GM21423 (cell line): ENCODE data around the gene MS4A1.
A peak's percentile ranks its signal among the peaks of the same experiment; 100 is the strongest.
"Not testable (repeated sequence)": the region's sequence is repeated elsewhere in the genome, so short reads cannot be mapped to it uniquely, and the experiment has no call there.

Experiments used
- ATAC-seq: cut with Tn5 transposase; IDR thresholded peaks from one replicate; pipeline ENCODE4 v1.9.1; 2021; ENCODE audit warnings: mild to moderate bottlenecking, moderate library complexity; ENCODE audit not compliant: unreplicated experiment

MS4A1 gene

GRCh38 chr11:60455531-60456042, at the start of gene MS4A1:
MS4A1 (plus strand) TSS chr11:60455847; CDS start chr11:60462375, 6,528 bp downstream.
- ATAC-seq = peak; percentile 87

GRCh38 chr11:60420015-60420414, 35.6 kb upstream of the MS4A1 start:
- ATAC-seq = no peak

GRCh38 chr11:60422609-60423008, 33.0 kb upstream of the MS4A1 start:
- no peak for ATAC-seq

GRCh38 chr11:60428517-60428916, 27.1 kb upstream of the MS4A1 start:
- ATAC-seq = no peak

GRCh38 chr11:60429272-60429671, 26.4 kb upstream of the MS4A1 start, which contains the start of gene MS4A5:
MS4A5 (plus strand) TSS chr11:60429572; CDS start chr11:60429675, 103 bp downstream.
- ATAC-seq = no peak

- ATAC-seq = no peak
Observed at GRCh38 chr11:60431251-60431650, 24.4 kb upstream of the MS4A1 start.

GRCh38 chr11:60433401-60433800, 22.2 kb upstream of the MS4A1 start:
- ATAC-seq = no peak

- ATAC-seq = no peak
Observed at GRCh38 chr11:60447070-60447469, 8.6 kb upstream of the MS4A1 start.

GRCh38 chr11:60447846-60448245, 7.8 kb upstream of the MS4A1 start:
- no peak for ATAC-seq

- not testable (repeated sequence) for ATAC-seq
Observed at GRCh38 chr11:60451185-60451584, 4.5 kb upstream of the MS4A1 start.

GRCh38 chr11:60454212-60454611, 1.4 kb upstream of the MS4A1 start:
- no peak for ATAC-seq

GRCh38 chr11:60457576-60457975, 1.9 kb downstream of the MS4A1 start:
- peak; percentile 28 for ATAC-seq

GRCh38 chr11:60459345-60459744, 3.7 kb downstream of the MS4A1 start:
- ATAC-seq = no peak

- ATAC-seq = no peak
Observed at GRCh38 chr11:60468829-60469228, 13.2 kb downstream of the MS4A1 start.

- ATAC-seq = no peak
Observed at GRCh38 chr11:60469723-60470122, 14.1 kb downstream of the MS4A1 start.

- ATAC-seq = peak; percentile 63
Observed at GRCh38 chr11:60477035-60477445, 21.4 kb downstream of the MS4A1 start.

- no peak for ATAC-seq
Observed at GRCh38 chr11:60482361-60482760, 26.7 kb downstream of the MS4A1 start.

GRCh38 chr11:60485987-60486386, 30.3 kb downstream of the MS4A1 start:
- ATAC-seq = peak; percentile 98

- no peak for ATAC-seq
Observed at GRCh38 chr11:60492488-60493009, 36.9 kb downstream of the MS4A1 start, which contains the start of gene MS4A12. MS4A12 (plus strand) TSS chr11:60492778; CDS start chr11:60497319, 4,541 bp downstream.

GRCh38 chr11:60493454-60493853, 37.8 kb downstream of the MS4A1 start:
- no peak for ATAC-seq

GRCh38 chr11:60498399-60498798, 42.8 kb downstream of the MS4A1 start:
- ATAC-seq = no peak

GRCh38 chr11:60498853-60499252, 43.2 kb downstream of the MS4A1 start:
- ATAC-seq = peak; percentile 84
